ENCODE measurements around the gene TTLL6.

TTLL6 gene

DNA sequence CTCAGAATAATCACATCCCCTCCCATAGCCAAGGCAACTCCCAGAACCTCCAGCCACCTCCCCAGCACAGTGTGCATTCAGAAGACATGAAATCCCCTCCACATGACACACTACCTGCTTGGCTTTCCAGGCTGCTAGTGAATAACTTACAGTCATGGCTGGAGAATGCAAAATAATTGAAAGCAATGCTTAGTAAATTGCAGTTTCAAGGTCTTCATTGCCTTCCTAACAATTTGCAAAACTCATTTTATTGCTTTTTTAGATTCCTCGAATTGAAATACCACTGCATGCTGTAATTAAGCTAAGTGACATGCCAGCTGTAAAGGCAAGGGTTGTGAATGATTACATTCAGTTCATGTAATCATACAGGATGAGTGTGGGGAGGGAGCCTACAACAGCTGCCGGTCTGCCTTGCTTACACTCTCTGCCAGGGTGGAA, 59.5 kb downstream of the TTLL6 start:
- no peak for DNase-seq

- no peak for DNase-seq
These were observed 60.2 kb downstream of the TTLL6 start for GRCh38 chr17:48756830-48757251.

DNA sequence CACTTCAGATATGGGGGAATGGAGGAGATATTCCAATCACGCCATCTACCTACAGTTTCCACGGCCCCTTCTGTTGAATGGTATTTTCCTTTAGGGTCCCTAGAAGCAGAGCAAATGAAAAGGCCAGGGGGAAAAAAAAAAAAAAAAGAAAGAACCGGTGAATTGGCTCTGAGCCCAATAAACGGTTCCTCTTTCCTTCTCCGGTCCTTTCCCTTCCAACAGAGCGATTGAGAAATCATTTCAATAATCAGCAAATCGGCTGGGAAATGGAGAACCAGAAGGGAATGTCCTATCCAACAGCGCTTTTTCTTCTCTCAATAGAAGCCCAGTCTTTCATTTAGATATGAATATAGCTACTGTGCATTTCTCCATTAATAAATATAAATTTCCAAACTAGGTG, 61.7 kb downstream of the TTLL6 start:
- no peak for DNase-seq

- DNase-seq, result no peak
These were observed 62.3 kb downstream of the TTLL6 start for GRCh38 chr17:48754500-48755261.

- no peak for DNase-seq
These were observed 63.1 kb downstream of the TTLL6 start for GRCh38 chr17:48753794-48754499.

- DNase-seq, result no peak
These were observed 64.4 kb downstream of the TTLL6 start for GRCh38 chr17:48752399-48753288.

- no peak for DNase-seq
These were observed 65.2 kb downstream of the TTLL6 start for GRCh38 chr17:48751733-48752398.

GRCh38 chr17:48751172-48751571, 65.9 kb downstream of the TTLL6 start:
- no peak for DNase-seq

DNA sequence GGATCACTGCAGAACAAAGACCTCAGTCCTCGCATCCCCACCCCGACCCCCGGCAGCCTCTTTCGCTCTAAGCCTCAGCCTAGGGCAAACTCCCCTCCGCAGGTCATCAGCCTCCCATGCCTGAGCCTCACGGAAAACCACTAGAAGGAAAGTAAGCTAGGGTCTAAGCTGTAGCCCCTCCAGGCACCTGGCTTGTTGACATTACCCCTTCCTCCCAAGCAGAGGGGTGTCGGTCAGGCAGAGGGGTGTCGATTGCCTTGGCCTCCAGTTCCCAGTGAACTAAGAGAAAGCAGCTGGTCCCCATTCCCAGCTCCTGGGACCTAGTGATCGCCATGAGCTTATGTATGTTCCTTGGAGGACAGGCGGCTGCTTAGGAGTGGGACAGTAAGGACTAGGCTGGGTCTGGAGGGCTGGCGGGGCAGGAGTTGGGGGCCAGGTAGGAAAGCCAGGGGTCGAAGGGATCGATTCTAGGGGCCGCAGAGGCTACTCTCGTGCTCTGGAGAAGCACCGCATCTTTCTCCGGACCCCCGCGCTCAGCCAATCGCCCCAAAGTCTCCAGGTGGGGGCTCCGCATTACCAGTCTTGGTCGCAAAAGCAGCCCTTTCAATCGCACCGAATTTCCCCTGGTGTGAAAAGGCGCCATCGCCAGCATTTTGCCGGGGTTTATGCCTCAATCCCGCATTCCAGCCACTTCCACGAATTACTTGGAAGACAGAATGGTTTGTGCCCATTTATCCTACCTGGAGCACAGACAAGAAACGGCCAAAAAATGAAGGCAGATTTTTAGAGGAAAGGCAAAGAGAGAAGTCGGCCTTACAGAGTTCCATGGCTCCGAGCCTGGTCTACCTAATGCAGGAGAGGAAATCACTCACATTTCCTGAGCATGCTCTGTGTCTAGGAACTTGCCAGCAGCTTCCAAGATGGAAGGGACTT, 67.1 kb downstream of the TTLL6 start:
- no peak for DNase-seq

DNA sequence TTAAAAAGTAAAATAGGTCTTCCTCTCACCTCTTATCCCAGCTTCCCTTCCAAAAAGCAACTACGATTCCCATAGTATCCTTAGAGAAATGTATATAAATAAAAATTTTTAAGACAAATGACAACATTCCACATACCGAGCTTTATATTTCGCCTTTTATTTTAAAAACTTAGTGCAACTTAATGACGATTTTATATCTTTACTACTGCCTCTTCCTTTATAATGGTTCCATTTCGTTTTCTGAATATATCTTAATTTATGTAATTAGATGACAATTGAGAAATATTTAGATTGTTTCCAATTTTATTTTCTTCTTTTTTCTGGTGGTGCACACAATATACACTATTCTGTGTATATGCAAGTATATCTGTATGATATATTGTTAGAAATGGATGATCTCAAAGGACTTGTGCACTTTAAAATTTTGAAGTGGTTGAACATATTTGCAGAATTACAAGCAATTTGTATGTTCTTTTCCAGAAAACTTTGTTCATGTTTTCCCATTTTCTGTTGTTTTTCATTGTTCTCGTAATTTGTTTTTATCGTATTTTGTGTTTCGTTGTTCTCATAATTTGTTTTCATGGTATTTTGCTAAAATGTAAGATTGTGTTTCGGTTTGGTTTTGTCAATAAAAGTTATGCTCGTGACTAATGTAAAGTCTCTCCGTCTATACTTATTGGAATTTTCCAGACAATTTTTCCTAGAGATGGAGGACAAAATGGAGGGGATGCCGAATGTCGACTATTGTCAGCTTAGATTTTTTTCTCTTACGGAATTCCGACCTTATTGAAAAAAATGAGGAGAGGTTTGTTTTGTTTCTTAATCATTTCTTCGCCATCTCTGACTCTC, 68.1 kb downstream of the TTLL6 start:
- DNase-seq, result no peak

GRCh38 chr17:48747445-48748363, 69.3 kb downstream of the TTLL6 start:
- no peak for DNase-seq

DNA sequence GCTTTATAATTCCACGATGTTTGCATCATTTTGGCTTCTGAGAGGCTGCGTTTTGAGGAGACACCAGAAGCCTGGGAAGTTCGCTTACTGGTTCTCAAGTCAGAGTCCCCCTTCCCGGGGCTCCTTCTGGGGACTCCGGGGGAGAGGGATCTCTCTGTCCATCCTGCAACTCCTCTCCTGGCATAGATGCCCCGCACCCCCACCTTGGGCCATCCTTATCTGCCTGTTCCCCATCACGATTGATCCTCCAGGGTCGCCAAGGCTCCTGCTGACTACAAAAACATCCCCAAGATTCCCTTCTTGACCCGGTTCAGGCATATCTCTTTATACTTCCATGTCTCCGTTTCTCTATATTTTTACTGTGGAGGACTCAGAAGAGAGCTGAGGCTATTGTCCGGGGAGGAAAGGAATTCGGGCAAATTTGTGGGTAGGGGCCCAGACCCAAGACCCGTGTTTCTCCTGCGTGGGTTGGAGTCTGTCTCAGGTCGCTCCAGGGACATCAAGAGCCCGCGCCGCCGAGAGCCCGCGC, 70.0 kb downstream of the TTLL6 start:
- no peak for DNase-seq

GRCh38 chr17:48745381-48746275, 71.4 kb downstream of the TTLL6 start:
- DNase-seq, result no peak

GRCh38 chr17:48740537-48740936, 76.5 kb downstream of the TTLL6 start:
- no peak for DNase-seq

- DNase-seq, result no peak
These were observed 78.1 kb downstream of the TTLL6 start for GRCh38 chr17:48738803-48739526.

DNA sequence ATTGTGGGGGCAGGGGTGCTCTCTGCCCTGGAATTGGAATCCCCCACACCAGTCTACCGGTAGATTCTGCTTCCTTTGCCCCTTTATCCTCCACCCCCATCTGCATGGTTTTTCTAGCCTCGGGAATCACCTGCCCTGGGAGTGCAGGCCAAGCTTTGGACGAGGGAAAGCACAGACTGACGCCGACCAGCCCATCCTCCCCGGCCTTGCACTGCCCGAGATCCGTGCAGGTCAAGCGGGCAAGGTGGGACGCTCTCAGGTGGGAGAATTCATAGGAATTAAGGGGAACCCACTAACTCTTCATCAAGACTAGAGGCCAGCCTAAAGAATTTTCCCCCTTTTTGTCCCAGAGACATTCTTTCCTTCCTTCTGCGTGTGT, 78.6 kb downstream of the TTLL6 start:
- DNase-seq, result no peak

DNA sequence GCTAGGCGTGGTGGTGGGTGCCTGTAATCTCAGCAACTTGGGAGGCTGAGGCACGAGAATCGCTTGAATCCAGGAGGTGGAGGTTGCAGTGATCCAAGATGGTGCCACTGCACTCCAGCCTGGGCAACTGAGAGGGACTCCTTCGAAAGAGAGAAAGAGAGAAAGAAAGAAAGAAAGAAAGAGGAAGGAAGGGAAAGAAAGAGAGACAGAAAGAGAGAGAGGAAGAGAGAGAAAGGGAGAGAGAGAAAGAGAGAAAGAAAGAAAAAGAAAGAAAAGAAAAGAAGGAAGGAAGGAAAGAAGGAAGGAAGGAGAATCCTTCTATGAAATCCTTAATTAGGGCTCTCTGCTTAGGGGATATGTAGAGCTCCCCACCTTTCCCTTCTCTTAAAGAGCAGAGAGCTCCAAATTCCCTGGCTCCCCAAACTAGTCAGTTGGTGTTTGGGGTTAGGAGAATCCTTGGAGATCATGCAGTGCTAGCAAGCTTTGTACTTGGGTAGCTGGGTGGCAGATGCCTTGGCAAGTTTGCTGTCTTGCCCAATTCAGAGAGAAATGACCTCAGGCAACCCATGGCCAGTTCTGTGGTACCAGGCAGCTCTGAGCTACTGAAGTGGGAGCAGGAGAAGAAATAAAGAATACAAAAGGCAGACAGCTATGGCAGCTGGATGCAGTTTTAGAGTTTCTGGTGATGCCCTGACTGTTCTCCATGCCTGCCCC, 79.5 kb downstream of the TTLL6 start:
- DNase-seq, result no peak

Data from NCI-H2107 (cell line).